ENCODE results near the gene ACP5. TPM values are rescaled to one million over a fixed set of nuclear protein-coding genes. Genes with fewer than 3 reads are reported as not detected.
A peak's percentile ranks its signal among the peaks of the same experiment; 100 is the strongest.

The ACP5 gene
- total RNA-seq, 1 experiment from 2014 or later = 2.3 TPM

DNA sequence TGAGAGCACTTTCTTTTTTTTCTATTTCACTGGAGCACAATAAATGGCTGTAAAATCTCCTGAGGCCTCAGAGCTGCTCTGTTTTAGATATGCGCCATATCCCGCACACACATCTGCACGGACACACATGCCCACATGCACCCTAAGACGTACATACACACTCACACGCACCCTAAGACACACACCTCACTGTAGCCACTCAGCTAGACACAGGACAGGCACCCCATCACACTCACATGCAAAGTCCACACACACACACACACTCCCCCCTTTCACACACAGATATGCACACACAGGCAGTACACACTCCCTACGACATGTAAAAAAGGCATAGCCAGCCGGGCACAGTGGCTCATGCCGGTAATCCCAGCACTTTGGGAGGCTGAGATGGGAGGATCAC, 27.2 kb downstream of the ACP5 start:
- H3K56ac ChIP-seq (ENCODE audit: insufficient read length, low read depth, low read length) = no peak overlapping the region
- Mint-ChIP-seq H3K27ac (peak overlapping the region in 2 of 3 experiments; percentile 16 to 90; a peak in 4 of 7 replicates), H3K36me3 (ENCODE audit: insufficient read depth in 1 of 3, low read depth in 3 of 3) (peaks cover 9 to 31% (median 18%) of the 10 kb centered on the region in 3 experiments; a peak in 6 of 7 replicates), H3K4me3 (no peak overlapping the region), H3K4me1 (peaks cover 2 to 3% of the 10 kb centered on the region in 2 experiments; a peak in 3 of 4 replicates), H3K9me3 (no peaks in the 10 kb centered on the region), H3K27me3 (ENCODE audit: low read depth) (no peaks in the 10 kb centered on the region)
- H2BK5ac ChIP-seq (ENCODE audit: insufficient read length, low read length) = no peak overlapping the region
- no peak overlapping the region for H3K27ac ChIP-seq (ENCODE audit: insufficient read length, low read depth, low read length)
- no peak overlapping the region for H3K18ac ChIP-seq (ENCODE audit: insufficient read length, low read depth, low read length)
- H3K9ac ChIP-seq (ENCODE audit: extremely low read depth, insufficient read length, low read length) = no peak overlapping the region
- TF ChIP-seq, protein P1, sequence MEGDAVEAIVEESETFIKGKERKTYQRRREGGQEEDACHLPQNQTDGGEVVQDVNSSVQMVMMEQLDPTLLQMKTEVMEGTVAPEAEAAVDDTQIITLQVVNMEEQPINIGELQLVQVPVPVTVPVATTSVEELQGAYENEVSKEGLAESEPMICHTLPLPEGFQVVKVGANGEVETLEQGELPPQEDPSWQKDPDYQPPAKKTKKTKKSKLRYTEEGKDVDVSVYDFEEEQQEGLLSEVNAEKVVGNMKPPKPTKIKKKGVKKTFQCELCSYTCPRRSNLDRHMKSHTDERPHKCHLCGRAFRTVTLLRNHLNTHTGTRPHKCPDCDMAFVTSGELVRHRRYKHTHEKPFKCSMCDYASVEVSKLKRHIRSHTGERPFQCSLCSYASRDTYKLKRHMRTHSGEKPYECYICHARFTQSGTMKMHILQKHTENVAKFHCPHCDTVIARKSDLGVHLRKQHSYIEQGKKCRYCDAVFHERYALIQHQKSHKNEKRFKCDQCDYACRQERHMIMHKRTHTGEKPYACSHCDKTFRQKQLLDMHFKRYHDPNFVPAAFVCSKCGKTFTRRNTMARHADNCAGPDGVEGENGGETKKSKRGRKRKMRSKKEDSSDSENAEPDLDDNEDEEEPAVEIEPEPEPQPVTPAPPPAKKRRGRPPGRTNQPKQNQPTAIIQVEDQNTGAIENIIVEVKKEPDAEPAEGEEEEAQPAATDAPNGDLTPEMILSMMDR (conservative IDR thresholded peaks at IDR 0.05) = no peak
- H4K20me1 ChIP-seq (ENCODE audit: control insufficient read depth, insufficient read depth, insufficient read length) = no peaks in the 10 kb centered on the region
- no peak overlapping the region for H2BK20ac ChIP-seq (ENCODE audit: low read depth, low read length, poor library complexity, severe bottlenecking)
- no peaks in the 10 kb centered on the region for H3K4me1 ChIP-seq (ENCODE audit: insufficient read depth, low read length)
- no peaks in the 10 kb centered on the region for H3K79me1 ChIP-seq (ENCODE audit: insufficient read depth, low read depth, low read length, poor library complexity, severe bottlenecking)
- H3K79me2 ChIP-seq (ENCODE audit: insufficient read depth, low read length) = 0 out of 2 replicates have a peak, but pooled peaks cover under 1% of the 10 kb centered on the region
- no peaks in the 10 kb centered on the region for H3K27me3 ChIP-seq (ENCODE audit: insufficient read depth, low read length)
- H2AK5ac ChIP-seq (ENCODE audit: insufficient read length, low read length) = no peak overlapping the region
- no CpG with 5 or more reads among the region's 8 CpGs for WGBS (ENCODE audit: extremely low coverage, insufficient read length, low lambda C conversion rate)
- no peak overlapping the region for H2BK15ac ChIP-seq (ENCODE audit: low read depth, low read length)
- no peak overlapping the region for H3K14ac ChIP-seq (ENCODE audit: insufficient read depth, low read length)
- H3K23me2 ChIP-seq (ENCODE audit: insufficient read length, low read depth, low read length, poor library complexity, severe bottlenecking) = no peaks in the 10 kb centered on the region
- no peak overlapping the region for H4K8ac ChIP-seq (replicated peaks; ENCODE audit: insufficient read length, low read depth, low read length)
- no peak overlapping the region for H3K4me2 ChIP-seq (ENCODE audit: insufficient read depth, insufficient read length, low read length)
- H2BK120ac ChIP-seq (ENCODE audit: low read depth, low read length, poor library complexity, severe bottlenecking) = no peak overlapping the region
- H3K23ac ChIP-seq (ENCODE audit: insufficient read length, low read depth, low read length) = no peak overlapping the region
- no peak overlapping the region for H3T11ph ChIP-seq (ENCODE audit: low read length)
- H3K9me3 ChIP-seq (ENCODE audit: control insufficient read depth, low read depth, low read length) = no peaks in the 10 kb centered on the region
- no peak overlapping the region for H3K4ac ChIP-seq (ENCODE audit: low read depth, low read length)
- H2BK12ac ChIP-seq (ENCODE audit: insufficient read length, low read depth, low read length) = no peak overlapping the region
- H4K91ac ChIP-seq (ENCODE audit: insufficient read length, low read depth, low read length) = no peak overlapping the region
- no peak overlapping the region for H2AFZ ChIP-seq (ENCODE audit: low read length)
- no peak for DNase-seq
- no peak overlapping the region for H4K5ac ChIP-seq (ENCODE audit: insufficient read length, low read depth, low read length)
